ENCODE measurements around the gene SAFB.
A peak's percentile ranks its signal among the peaks of the same experiment; 100 is the strongest.
"Not testable (repeated sequence)": the region's sequence is repeated elsewhere in the genome, so short reads cannot be mapped to it uniquely, and the experiment has no call there.

Gene SAFB

GRCh38 chr19:5595745-5596144, 27.1 kb upstream of the SAFB start:
- no peak for DNase-seq

DNA sequence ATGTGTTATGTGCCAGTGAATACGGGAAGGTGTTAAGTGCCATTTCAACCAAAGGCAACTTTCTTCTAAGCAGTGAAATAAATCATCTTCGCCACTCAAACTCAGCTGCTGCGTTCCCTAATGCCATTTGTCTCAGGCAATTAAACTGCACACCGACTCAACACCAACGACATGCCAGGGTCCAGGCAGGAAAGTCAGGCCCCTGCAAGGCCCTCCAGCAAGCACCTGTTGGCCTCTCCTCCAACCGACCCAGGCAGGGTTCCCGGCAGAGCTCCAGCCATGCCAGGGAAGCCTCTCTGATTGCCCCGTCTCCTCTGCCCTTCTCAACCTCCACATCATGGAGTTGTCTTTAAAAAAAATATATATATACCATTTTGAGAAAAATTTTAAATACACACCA, 22.1 kb upstream of the SAFB start:
- DNase-seq: no peak

GRCh38 chr19:5603626-5604025, 19.3 kb upstream of the SAFB start:
- no peak for DNase-seq

DNA sequence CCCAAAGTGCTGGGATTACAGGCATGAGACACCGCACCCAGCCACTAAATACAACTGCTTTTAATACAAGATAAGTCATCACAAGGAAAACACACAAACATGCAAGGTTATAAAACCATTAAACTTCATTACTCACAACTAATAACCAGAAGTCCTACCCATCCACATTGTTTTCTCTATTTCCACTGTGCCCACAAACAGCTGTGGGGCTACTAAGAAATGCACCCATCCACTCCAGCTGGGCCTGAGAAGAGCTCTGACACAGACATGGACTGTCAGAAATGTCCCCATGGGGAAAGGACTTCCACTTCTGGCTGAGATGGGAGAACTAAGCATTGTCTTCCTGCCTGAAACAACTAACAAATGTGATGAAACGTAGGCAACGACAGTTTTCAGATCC, 17.5 kb upstream of the SAFB start:
- no peak for DNase-seq

GRCh38 chr19:5607318-5608275, 15.3 kb upstream of the SAFB start:
- DNase-seq: no peak

- DNase-seq: no peak
These were observed 14.6 kb upstream of the SAFB start for GRCh38 chr19:5608291-5608690.

DNA sequence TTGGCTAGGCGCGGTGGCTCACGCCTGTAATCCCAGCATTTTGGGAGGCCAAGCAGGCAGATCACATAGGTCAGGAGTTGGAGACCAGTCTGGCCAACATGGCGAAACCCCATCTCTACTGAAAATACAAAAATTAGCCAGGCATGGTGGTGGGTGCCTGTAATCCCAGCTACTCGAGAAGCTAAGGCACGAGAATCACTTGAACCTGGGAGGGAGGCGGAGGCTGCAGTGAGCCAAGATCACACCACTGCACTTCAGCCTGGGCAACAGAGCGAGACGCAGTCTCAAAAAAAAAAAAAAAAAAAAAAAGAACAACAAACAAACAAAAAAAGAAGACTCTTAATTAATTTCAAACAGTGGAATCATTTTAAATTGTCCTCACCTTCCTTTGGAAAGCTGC, 14.1 kb upstream of the SAFB start:
- not testable (repeated sequence) for DNase-seq

- DNase-seq: no peak
These were observed 12.9 kb upstream of the SAFB start for GRCh38 chr19:5609881-5610448.

GRCh38 chr19:5612891-5613865, 9.7 kb upstream of the SAFB start:
- DNase-seq: no peak

GRCh38 chr19:5615756-5616327, 7.0 kb upstream of the SAFB start:
- no peak for DNase-seq

DNA sequence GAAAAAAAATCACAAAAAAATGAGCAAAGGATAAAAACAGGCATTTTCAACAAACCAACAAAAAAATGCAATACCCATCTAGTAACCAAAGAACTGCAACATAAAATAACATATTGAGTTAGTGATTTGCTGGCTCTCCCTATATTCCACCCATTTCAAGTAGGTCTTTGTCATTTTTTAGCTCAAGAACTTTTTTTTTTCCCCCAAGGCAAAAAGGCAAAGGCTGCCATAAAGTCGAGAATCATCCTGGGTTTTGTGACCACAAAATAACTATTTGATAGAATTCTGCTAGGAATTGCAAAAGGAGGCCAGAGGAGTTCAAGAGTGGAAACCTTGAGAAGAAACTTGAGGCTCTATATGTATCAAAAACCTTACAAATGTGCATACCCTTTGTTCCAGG, 5.8 kb upstream of the SAFB start:
- DNase-seq: no peak

DNA sequence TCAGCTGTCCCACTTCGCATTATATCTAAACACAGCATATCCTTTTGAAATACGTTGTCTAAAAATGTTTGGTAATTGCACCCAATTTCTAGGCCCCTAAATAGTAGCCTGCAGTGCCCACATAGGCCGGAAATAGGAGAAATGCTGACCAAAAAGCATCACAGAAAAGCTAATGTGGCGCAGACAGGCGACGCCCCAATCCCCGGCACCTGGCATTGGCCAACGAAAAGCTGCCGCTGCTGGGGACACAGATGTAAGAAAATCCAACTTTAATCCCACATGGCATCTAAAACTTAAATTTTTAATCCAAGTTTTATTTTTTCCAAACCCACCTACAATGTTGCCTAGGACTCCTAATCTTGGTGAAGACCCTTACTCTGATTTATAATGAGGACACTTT, 4.3 kb upstream of the SAFB start:
- DNase-seq: no peak

DNA sequence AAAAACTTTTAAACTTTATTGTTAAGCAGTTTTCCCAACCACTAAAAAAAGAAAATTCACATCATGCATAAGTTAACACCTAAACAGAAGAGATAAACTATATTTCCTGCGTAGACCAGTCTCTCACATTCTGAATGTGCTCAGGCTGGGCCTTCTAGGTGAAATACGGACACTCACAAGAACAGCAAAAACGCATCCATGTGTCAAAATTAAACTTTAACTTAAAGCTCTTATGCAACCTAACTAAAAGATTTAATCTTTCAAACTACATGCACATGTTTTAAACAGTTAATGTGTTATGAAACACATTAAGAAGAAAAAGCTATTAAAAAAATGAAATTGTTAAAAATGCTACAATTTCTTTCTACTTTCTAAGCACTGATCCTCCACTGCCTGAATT, 2.9 kb upstream of the SAFB start:
- no peak for DNase-seq

DNA sequence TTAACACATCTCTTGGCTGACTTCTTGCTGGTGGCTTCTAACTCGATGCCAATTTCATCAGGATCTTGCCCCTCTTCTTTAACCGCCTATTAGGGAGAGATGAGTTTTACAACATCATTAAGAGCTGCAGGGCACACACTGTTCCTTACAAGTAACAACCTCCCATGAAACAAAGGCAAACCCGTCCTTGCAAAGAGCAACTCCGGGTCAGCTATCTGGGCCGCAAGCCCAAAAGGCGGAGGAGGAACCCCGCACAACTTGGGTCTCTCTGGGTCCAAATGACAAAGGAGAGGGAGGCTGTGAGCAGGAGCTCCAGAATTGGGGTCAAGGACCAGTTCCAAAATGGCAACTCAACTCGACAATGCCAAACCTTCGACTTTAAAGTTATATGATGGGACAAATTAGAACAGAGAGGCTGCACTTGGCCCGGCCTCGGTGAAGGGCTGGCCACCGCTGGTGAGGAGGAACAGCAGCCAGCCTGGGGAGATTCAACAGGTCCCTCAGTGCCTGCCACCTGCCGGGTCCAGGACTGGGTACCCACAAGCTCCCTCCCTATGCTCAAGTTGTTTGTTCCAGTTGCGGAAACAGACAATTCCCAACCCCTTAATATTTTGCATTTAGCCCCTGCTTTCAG, 1.5 kb upstream of the SAFB start:
- no peak for DNase-seq

- no peak for DNase-seq
These were observed 878 bp upstream of the SAFB start for GRCh38 chr19:5621945-5622464.

DNA sequence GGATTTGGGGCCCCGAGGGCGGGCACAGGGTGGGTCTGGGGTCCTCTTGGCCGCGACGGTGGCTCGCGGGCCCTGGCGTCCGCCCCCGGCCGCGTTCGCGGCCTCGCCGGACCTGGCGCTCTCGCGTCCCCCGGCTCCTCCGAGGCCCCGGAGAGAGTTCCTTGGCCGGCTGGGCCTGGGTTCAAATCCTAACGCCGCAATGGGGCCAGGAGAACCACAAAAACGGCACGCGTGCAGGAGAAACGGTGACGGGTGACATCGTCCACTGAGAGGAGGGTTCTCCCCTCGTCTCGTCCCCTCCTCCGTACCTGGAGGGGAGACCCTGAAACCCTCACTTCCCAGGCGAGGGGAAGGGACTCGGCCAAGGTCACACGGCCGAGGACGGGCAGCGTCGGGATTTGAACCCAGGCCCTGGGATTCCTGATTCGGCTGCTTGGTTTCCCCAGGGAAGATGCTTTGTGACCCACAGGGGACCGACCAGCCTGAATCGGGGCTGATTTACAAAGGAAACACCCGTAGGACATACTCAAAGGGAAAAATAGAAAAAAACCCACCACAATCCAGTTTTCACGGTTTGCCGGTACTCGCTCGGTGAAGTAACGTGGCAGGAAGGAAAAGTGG, 624 bp downstream of the SAFB start:
- DNase-seq: no peak

GRCh38 chr19:5624018-5624663, 1.3 kb downstream of the SAFB start:
- DNase-seq: peak; percentile 25 to 40

GRCh38 chr19:5624741-5625278, 1.9 kb downstream of the SAFB start:
- no peak for DNase-seq

DNA sequence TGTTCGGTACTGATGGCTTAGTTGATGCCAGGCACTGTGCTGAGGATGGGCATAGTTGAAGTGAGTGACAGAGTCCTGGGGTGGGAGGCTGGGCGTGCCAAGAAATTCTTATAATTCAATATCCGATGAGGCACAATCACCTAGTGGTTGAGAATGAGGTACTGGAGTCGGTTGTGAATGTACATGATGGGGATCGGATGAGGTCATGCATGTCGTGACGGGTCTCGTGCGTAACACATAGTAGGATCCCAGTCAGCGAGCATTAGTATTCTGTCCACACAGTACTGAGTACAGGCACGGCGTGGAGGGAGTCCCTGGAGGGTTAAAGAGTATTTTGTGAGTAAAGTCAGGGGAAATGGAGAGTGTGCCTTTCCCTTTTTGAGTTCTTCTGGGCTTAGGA, 2.8 kb downstream of the SAFB start:
- no peak for DNase-seq

DNA sequence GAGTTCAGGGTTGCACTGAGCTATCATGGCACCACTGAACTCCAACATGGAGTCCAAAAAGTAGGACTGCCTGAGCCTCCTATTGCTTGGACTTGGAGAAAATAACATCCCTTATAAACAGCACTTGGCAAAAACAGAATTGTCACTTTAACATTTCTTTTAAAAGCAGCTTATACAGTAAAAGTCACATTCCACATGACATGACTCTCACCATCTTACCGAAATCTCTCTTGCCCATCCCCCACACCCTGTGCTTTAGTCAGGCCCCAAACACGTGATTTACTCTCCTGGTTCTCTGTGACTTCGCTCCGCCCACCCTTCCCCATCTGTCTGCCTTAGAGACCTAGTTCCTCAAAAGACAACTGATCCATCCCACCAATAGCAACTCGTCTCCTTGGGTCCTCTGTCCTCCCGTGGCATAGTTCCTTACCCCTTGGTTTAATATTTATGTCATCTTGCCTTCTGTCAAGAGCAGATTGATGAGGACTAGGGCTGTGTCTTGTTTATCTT, 4.6 kb downstream of the SAFB start:
- peak; percentile 97 to 99 for DNase-seq

- DNase-seq: no peak
These were observed 5.6 kb downstream of the SAFB start for GRCh38 chr19:5628461-5628860.

Data from Kasumi-1 (cell line).